Fibroblast of lung (primary cell): ENCODE data around the gene SGTA.

Source experiments
- CTCF ChIP-seq, 2 donors: IDR thresholded peaks in 1 of 2; conservative IDR thresholded peaks in 1 of 2; 1 replicate in 1 of 2; 2 replicates in 1 of 2; pipeline ENCODE4 v1.5.1; 2011 to 2012; ENCODE audit warnings: low read length in 2 of 2, control low read depth in 1 of 2, inconsistent platforms in 1 of 2, low read depth in 1 of 2, mild to moderate bottlenecking in 1 of 2
- EZH2 ChIP-seq: IDR thresholded peaks from 2 replicates; pipeline ENCODE4 v1.5.1; 2012; ENCODE audit warnings: low read length, control low read depth, mild to moderate bottlenecking; ENCODE audit errors: missing control alignments

- TF ChIP-seq CTCF (conservative IDR thresholded peaks at IDR 0.05 in 1 of 2, IDR thresholded peaks at IDR 0.05 in 1 of 2; ENCODE audit: low read depth in 1 of 2, low read length in 2 of 2) (no peak), EZH2 (no peak)
These were observed 8.8 kb upstream of the SGTA start for GRCh38 chr19:2791876-2792275.
